Sigmoid colon (tissue), 7 donors: Measurements from ENCODE around the gene KANK2. TPM values are rescaled to one million over a fixed set of nuclear protein-coding genes. Genes with fewer than 3 reads are reported as not detected.

Source experiments
- DNase-seq: peaks from one replicate; pipeline ENCODE4 v3.0.0-alpha.2; 2019
- H3K27ac ChIP-seq, 4 donors: fragments of 200-600 bp; sonication (generic); one replicate each; pipeline ENCODE4 v1.5.1; 2016 to 2019; ENCODE audit warnings: mild to moderate bottlenecking in 1 of 4
- H3K27me3 ChIP-seq, 3 donors: fragments of 200-600 bp; sonication (generic); one replicate each; pipeline ENCODE4 v1.5.1; 2019; ENCODE audit warnings: mild to moderate bottlenecking in 1 of 3
- H3K36me3 ChIP-seq, 4 donors: fragments of 200-600 bp; sonication (generic); one replicate each; pipeline ENCODE4 v1.5.1; 2016 to 2019
- H3K4me1 ChIP-seq, 4 donors: fragments of 200-600 bp; sonication (generic); one replicate each; pipeline ENCODE4 v1.5.1; 2017 to 2019
- H3K4me3 ChIP-seq, 4 donors: fragments of 200-600 bp; sonication (generic); one replicate each; pipeline ENCODE4 v1.5.1; 2017 to 2019; ENCODE audit warnings: mild to moderate bottlenecking in 2 of 4, moderate library complexity in 1 of 4
- H3K9me3 ChIP-seq, 4 donors: fragments of 200-600 bp in 3 of 4; sonication (generic) in 3 of 4; one replicate each; pipeline versions ENCODE4 v1.5.1 to v1.6.1; 2013 to 2019
- CTCF ChIP-seq, 4 experiments: fragments of 450-650 bp in 3 of 4; fragments of 200-600 bp in 1 of 4; IDR thresholded peaks; one replicate each; pipeline ENCODE4 v1.5.1; 2016 to 2019; ENCODE audit warnings: antibody characterized with exemption in 4 of 4, mild to moderate bottlenecking in 3 of 4, moderate library complexity in 2 of 4
- EP300 ChIP-seq, 4 donors: sonication (generic); formaldehyde crosslinking; IDR thresholded peaks; one replicate each; pipeline ENCODE4 v1.6.1; 2017; ENCODE audit warnings: antibody characterized with exemption in 4 of 4
- POLR2A ChIP-seq, 2 donors: fragments of 450-650 bp; IDR thresholded peaks; one replicate each; pipeline ENCODE4 v1.6.1; 2016; ENCODE audit warnings: antibody characterized with exemption in 2 of 2, mild to moderate bottlenecking in 2 of 2, moderate library complexity in 2 of 2
- POLR2AphosphoS5 ChIP-seq, 4 donors: sonication (generic); formaldehyde crosslinking; IDR thresholded peaks; one replicate each; pipeline ENCODE4 v1.6.1; 2017; ENCODE audit warnings: antibody characterized with exemption in 4 of 4
- WGBS, 2 donors: extraction: QIAGEN DNeasy Blood & Tissue Kit; methylation state at CpG; one replicate each; pipeline ENCODE4 v1.1.7; 2013; 5-methylcytosine and 5-hydroxymethylcytosine counted together
- intact Hi-C: fragments of 100-400 bp; cut with DNase I; formaldehyde crosslinking; loops from one replicate; pipeline ENCODE4 v1.15.1; 2023
- polyA plus RNA-seq, 3 donors: library from polyadenylated mRNA; stranded (reverse); fragments of 200-250 nt; gene quantifications; one replicate each; pipeline ENCODE4 v1.2.3, GENCODE V29; 2013
- total RNA-seq, 4 donors: library from RNA; depleted of rRNA; stranded (reverse); fragments of >200 nt; gene quantifications; one replicate each; pipeline ENCODE4 v1.1.0, GENCODE V29; 2016
- donor health status: healthy with polysubstance abuse.
- donor health status: Bipolar disorder and iron deficiency.
- donor health status: healthy.

Gene KANK2
- total and polyA plus RNA-seq, 7 donors = 29.8 to 1,314 (median 691) TPM

- TF ChIP-seq CTCF (IDR thresholded peaks at IDR 0.05) (peak in 3 of 4 experiments; percentile 49 to 88 (median 55)), POLR2AphosphoS5 (IDR thresholded peaks at IDR 0.05) (peak in 2 of 4 donors; percentile 24 to 70), POLR2A (IDR thresholded peaks at IDR 0.05) (no peak)
These were observed 45.8 kb upstream of the KANK2 start for GRCh38 chr19:11242864-11243797.

GRCh38 chr19:11242025-11242424 is 44.7 kb upstream of the KANK2 start:
- no peak overlapping the region for H3K27ac ChIP-seq
- peaks cover 0 to 24% (median 0%) of the 10 kb centered on the region in 4 donors for H3K36me3 ChIP-seq
- DNase-seq = no peak
- 92% methylated on average over 11 of the region's 11 CpGs for WGBS, 2 donors
- H3K27me3 ChIP-seq = no peaks in the 10 kb centered on the region
- peaks cover 0 to 12% (median 9%) of the 10 kb centered on the region in 4 donors for H3K4me1 ChIP-seq
- no peak overlapping the region for H3K4me3 ChIP-seq
- intact Hi-C loops = no loop called here
- peaks cover 0 to 2% (median 0%) of the 10 kb centered on the region in 4 donors for H3K9me3 ChIP-seq
- no peak for TF ChIP-seq CTCF (IDR thresholded peaks at IDR 0.05)
- no peak for TF ChIP-seq POLR2AphosphoS5 (IDR thresholded peaks at IDR 0.05)

More at GRCh38 chr19:11242864-11243797, 45.8 kb upstream of the KANK2 start:
- Histone ChIP-seq H3K27ac (peak overlapping the region; percentile 36 to 70 (median 55)), H3K9me3 (peaks cover 0 to 2% (median 0%) of the 10 kb centered on the region in 4 donors), H3K4me3 (peak overlapping the region in 1 of 4 donors; percentile 12), H3K27me3 (no peaks in the 10 kb centered on the region), H3K4me1 (peaks cover 0 to 18% (median 9%) of the 10 kb centered on the region in 4 donors), H3K36me3 (peaks cover 0 to 29% (median 4%) of the 10 kb centered on the region in 4 donors)
- intact Hi-C loops = loop anchor here (1.0 kb wide), 1 partner anchor 203 kb away; no protein-coding TSS in a partner anchor
- WGBS, 2 donors = 43 to 57% methylated on average over 48 of the region's 48 CpGs
- DNase-seq = peak; percentile 97

- WGBS, 2 donors = 94 to 96% methylated on average over 8 of the region's 8 CpGs
- Histone ChIP-seq H3K4me1 (peaks cover 0 to 12% (median 9%) of the 10 kb centered on the region in 4 donors), H3K36me3 (peaks cover 0 to 28% (median 0%) of the 10 kb centered on the region in 4 donors), H3K9me3 (peaks cover 0 to 2% (median 0%) of the 10 kb centered on the region in 4 donors), H3K27me3 (no peaks in the 10 kb centered on the region), H3K4me3 (no peak overlapping the region), H3K27ac (no peak overlapping the region)
- no peak for DNase-seq
- intact Hi-C loops = no loop called here
- TF ChIP-seq EP300 (IDR thresholded peaks at IDR 0.05) (no peak), POLR2AphosphoS5 (IDR thresholded peaks at IDR 0.05) (no peak), CTCF (IDR thresholded peaks at IDR 0.05) (no peak), POLR2A (IDR thresholded peaks at IDR 0.05) (no peak)
These were observed 42.7 kb upstream of the KANK2 start for GRCh38 chr19:11240008-11240444.

GRCh38 chr19:11239377-11240000 is 42.1 kb upstream of the KANK2 start, which contains the start of gene ANGPTL8:
TSS of gene ANGPTL8 (plus strand) at chr19:11239619. CDS start at chr19:11239638, 19 bp downstream.
- Histone ChIP-seq H3K9me3 (peaks cover 0 to 2% (median 0%) of the 10 kb centered on the region in 4 donors), H3K36me3 (peaks cover 0 to 28% (median 0%) of the 10 kb centered on the region in 4 donors), H3K27ac (no peak within 1 kb of the TSS), H3K27me3 (no peaks in the 10 kb centered on the region), H3K4me1 (peaks cover 0 to 12% (median 9%) of the 10 kb centered on the region in 4 donors), H3K4me3 (no peak within 1 kb of the TSS)
- intact Hi-C loops = no loop called here
- TF ChIP-seq CTCF (IDR thresholded peaks at IDR 0.05) = no peak
- TF ChIP-seq POLR2AphosphoS5 (IDR thresholded peaks at IDR 0.05) = no peak
- TF ChIP-seq EP300 (IDR thresholded peaks at IDR 0.05) = no peak
- no peak for TF ChIP-seq POLR2A (IDR thresholded peaks at IDR 0.05)
- DNase-seq = no peak
- 95% methylated on average over 23 of the region's 23 CpGs for WGBS, 2 donors
